Dendritic cell treated with granulocyte-macrophage colony-stimulating factor and Interleukin-4, amounts not matched to agents 40 ng/mL and 50 ng/mL, for 4 days (primary cell): Measurements from ENCODE around the gene MAD1L1.
"Not testable (repeated sequence)": the region's sequence is repeated elsewhere in the genome, so short reads cannot be mapped to it uniquely, and the experiment has no call there.

Experiments used
- H3K27ac Mint-ChIP-seq: one replicate; pipeline ENCODE4 v1.8.0; 2022; ENCODE audit warnings: mild to moderate bottlenecking, mixed read lengths
- H3K27me3 Mint-ChIP-seq: one replicate; pipeline ENCODE4 v1.8.0; 2022; ENCODE audit warnings: mild to moderate bottlenecking, mixed read lengths
- H3K36me3 Mint-ChIP-seq: one replicate; pipeline ENCODE4 v1.8.0; 2022; ENCODE audit warnings: low read depth, mixed read lengths
- H3K4me1 Mint-ChIP-seq: one replicate; pipeline ENCODE4 v1.8.0; 2022; ENCODE audit warnings: low read depth, mixed read lengths
- H3K4me3 Mint-ChIP-seq: one replicate; pipeline ENCODE4 v1.8.0; 2022; ENCODE audit warnings: mild to moderate bottlenecking, moderate library complexity, mixed read lengths
- H3K9me3 Mint-ChIP-seq: one replicate; pipeline ENCODE4 v1.8.0; 2022; ENCODE audit warnings: mixed read lengths
- intact Hi-C: fragments of 100-400 bp; cut with micrococcal nuclease; formaldehyde crosslinking; loops from one replicate; pipeline ENCODE4 v1.15.0; 2022

Gene MAD1L1

DNA sequence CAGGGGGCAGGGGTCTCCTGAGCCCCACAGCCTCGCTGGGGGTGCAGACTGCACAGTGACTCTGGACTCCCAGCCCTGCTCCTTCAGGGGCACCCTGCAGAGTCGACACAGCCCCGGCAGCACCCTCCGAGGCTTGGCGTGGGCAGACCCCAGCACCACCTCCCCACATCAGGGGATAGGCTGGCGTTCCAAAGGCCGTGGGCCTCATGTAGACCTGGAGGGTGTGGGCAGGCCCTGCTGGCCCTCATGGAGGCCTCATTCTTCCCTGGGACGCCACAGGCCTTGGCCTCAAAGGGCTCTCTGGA, 296.8 kb downstream of the MAD1L1 start:
- no peaks in the 10 kb centered on the region for H3K9me3 Mint-ChIP-seq
- peaks cover 55% of the 10 kb centered on the region for H3K4me1 Mint-ChIP-seq
- no peaks in the 10 kb centered on the region for H3K27me3 Mint-ChIP-seq
- H3K27ac Mint-ChIP-seq = no peak overlapping the region
- H3K36me3 Mint-ChIP-seq = peaks cover 76% of the 10 kb centered on the region
- intact Hi-C loops = no loop called here
- no peak overlapping the region for H3K4me3 Mint-ChIP-seq

DNA sequence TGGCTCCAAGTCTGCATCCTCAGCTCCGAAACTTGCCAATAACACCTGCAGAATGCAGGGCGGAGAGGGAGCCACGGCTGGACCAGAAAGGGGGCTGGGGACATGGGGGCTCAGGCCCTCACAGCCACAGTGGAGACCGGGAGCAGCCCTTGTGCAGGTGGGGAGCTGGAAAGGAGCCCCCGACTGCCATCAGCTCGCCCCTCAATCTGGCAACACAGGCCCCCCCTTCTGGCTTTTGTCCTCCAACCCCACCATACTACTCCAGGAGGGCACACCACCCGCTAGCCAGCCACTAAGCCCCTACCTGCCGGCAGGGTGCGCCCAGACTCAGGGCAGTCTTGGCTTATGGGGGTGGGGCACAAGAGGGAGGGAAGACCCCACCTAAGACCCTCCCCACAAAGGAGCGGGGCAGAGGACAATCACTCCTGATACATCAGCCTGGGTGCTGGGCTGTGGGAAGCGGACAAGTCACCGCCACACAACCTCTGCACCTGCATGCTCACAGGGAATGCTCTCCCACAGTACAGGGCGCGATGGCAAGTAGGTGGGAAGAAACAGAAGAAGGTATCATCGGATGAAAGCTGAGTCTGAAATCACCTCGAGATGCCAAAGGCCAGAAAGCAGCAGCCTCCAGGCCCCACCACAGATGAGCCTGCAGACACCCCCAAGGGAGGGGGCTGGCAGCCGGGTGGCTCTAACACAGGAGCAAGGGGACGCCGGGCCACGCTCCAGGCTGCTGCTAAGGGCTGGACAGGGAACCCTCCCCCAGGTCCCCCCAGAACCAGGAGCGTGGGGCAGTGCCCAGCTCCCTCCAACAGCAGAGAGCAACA, 297.4 kb downstream of the MAD1L1 start:
- Mint-ChIP-seq H3K36me3 (peaks cover 81% of the 10 kb centered on the region), H3K27me3 (no peaks in the 10 kb centered on the region), H3K4me1 (peaks cover 49% of the 10 kb centered on the region), H3K27ac (peak overlapping the region; percentile 8), H3K9me3 (no peaks in the 10 kb centered on the region), H3K4me3 (no peak overlapping the region)
- intact Hi-C loops = no loop called here

GRCh38 chr7:1934756-1935155, 298.0 kb downstream of the MAD1L1 start:
- intact Hi-C loops = no loop called here
- Mint-ChIP-seq H3K27ac (peak overlapping the region; percentile 8), H3K9me3 (no peaks in the 10 kb centered on the region), H3K27me3 (no peaks in the 10 kb centered on the region), H3K4me3 (no peak overlapping the region), H3K4me1 (peaks cover 42% of the 10 kb centered on the region), H3K36me3 (peaks cover 81% of the 10 kb centered on the region)

DNA sequence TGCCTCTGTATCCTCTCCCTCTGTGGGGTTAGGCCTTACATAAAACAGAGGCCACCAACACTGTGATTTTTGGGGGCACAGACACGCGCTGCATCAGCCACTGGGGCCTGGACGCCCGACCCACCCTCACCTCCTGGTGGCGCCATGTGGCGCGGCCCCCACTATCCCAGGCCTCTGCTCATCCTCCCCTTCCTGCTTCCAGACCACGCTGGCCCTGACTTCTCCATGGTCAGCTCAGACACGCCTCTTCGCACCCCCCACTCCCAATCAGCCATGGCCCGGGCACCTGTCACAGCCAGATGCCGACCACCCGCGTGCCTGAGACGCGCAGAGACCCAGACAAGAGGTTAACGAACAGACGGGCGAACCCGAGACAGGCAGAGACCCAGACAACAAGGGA, 298.7 kb downstream of the MAD1L1 start:
- H3K4me3 Mint-ChIP-seq = no peak overlapping the region
- no peaks in the 10 kb centered on the region for H3K9me3 Mint-ChIP-seq
- peaks cover 35% of the 10 kb centered on the region for H3K4me1 Mint-ChIP-seq
- intact Hi-C loops = no loop called here
- H3K27me3 Mint-ChIP-seq = no peaks in the 10 kb centered on the region
- peak overlapping the region; percentile 8 for H3K27ac Mint-ChIP-seq
- H3K36me3 Mint-ChIP-seq = peaks cover 85% of the 10 kb centered on the region

DNA sequence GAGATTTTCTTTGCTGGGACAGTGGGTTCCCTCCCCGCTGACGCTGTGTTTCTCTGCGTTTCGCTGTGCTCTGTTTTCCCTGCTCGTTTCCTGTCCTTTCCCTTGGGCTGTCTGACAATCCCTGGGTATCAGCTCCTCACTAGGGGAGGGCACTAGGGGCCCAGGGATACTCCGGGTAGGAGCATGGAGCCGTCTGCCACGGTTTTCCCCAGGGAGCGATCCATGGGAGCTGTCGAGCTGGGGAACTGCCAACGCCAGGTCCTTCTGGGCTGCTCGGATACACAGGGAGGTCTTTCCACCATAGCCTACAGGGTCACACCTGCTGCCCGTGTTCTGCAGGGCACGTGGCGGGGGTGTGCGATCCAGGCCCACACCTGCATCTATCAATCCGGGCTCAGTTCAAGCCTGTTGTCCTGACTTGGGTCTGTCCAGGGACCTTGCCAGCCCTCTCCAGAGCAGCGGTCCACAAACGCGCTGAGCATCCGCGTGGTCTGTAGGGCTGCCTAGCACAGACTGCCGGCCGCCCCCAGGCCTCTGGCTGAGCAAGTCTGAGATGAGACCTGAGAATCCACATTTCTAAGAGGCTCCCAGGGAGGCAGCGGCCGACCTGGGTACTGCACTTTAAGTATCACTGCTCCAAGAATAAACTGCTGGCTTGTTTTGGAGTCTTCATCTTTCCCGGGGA, 299.5 kb downstream of the MAD1L1 start:
- Mint-ChIP-seq H3K27me3 (no peaks in the 10 kb centered on the region), H3K4me1 (peaks cover 34% of the 10 kb centered on the region), H3K9me3 (no peaks in the 10 kb centered on the region), H3K27ac (peak overlapping the region; percentile 29), H3K4me3 (no peak overlapping the region), H3K36me3 (peaks cover 85% of the 10 kb centered on the region)
- intact Hi-C loops = no loop called here

DNA sequence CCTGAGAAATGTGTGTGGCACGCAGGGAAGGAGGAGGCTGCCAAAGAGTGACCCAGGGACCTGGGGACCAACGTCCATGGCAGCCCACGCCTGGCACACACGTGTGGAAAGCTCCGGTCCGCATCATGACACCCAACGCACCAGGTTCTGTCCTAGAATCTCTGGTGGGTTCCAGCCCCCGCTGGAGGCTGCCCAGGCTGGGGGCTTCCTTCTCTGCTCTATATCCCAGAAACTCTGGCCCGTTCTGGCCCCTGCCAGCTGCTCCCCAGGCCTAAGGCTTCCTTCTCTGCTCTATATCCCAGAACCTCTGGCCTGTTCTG, 300.8 kb downstream of the MAD1L1 start:
- H3K4me3 Mint-ChIP-seq = no peak overlapping the region
- H3K9me3 Mint-ChIP-seq = no peaks in the 10 kb centered on the region
- H3K27ac Mint-ChIP-seq = peak overlapping the region; percentile 29
- H3K4me1 Mint-ChIP-seq = peaks cover 40% of the 10 kb centered on the region
- intact Hi-C loops = no loop called here
- H3K27me3 Mint-ChIP-seq = no peaks in the 10 kb centered on the region
- H3K36me3 Mint-ChIP-seq = peaks cover 88% of the 10 kb centered on the region

DNA sequence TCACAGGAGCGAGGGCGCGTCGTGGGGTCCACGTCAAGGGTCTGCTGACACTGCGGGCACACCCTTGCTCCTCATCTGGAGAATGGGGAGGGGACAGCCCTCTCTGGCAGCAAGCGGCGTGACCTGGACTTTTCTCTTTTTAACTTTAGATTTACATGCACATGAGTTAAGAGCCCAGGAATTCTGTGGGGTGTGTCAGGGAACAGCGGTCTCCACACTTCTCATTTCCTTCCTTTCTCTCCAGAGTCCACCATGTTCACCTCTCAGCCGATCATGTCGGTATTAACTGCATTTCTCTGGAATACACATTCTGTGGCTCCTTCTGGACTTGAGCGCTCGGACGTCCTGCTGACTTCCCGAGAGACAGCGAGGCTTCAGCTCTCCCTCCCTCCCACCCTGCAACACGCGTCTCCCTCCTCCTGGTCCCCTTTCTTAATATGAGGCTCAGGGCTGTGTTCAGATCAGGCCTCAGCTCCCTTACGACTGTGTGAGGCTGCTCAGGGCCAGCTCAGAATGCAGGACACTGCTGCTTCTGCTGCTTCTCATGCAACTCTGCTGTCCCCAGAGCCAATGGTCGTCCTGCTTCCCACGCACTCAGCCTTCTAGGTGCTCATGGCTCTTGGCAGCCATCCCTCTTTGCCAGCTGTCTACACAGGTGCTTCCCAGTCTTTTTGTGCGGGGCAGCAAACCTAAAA, 301.3 kb downstream of the MAD1L1 start:
- Mint-ChIP-seq H3K9me3 (no peaks in the 10 kb centered on the region), H3K27ac (peak overlapping the region; percentile 29), H3K4me3 (no peak overlapping the region), H3K36me3 (peaks cover 88% of the 10 kb centered on the region), H3K4me1 (peaks cover 45% of the 10 kb centered on the region), H3K27me3 (no peaks in the 10 kb centered on the region)
- intact Hi-C loops = no loop called here

GRCh38 chr7:1930381-1931065, 302.2 kb downstream of the MAD1L1 start:
- H3K36me3 Mint-ChIP-seq = peaks cover 83% of the 10 kb centered on the region

DNA sequence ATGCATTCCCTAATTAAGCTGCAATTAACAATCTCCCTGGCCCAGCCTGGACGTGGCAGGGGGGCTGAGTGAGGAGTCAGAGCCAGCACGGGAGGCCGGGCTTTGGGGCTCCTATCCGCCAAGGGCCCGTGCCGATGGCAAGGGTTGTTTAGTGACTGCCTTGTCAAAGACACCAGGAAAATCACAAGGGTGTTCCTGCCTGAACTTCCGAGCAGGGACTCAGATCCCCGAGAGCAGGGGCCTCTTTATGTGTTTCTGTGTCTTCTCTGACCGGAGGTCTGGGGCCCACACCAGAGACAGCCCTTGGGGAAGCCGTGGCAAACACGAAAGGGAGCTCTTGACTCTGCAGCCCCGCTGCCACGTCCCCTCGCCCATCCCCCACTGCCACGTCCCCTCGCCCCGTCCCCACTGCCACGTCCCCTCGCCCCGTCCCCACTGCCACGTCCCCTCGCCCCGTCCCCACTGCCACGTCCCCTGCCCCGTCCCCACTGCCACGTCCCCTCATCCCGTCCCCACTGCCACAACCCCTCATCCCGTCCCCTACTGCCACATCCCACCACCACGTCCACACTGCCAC, 303.3 kb downstream of the MAD1L1 start:
- H3K4me3 Mint-ChIP-seq, H3K9me3 Mint-ChIP-seq, H3K27me3 Mint-ChIP-seq, intact Hi-C loops: not testable (repeated sequence)
- peak overlapping the region; percentile 14 for H3K27ac Mint-ChIP-seq
- H3K4me1 Mint-ChIP-seq = peaks cover 56% of the 10 kb centered on the region
- peaks cover 77% of the 10 kb centered on the region for H3K36me3 Mint-ChIP-seq

More at GRCh38 chr7:1930381-1931065, 302.2 kb downstream of the MAD1L1 start:
- Mint-ChIP-seq H3K9me3 (no peaks in the 10 kb centered on the region), H3K4me3 (no peak overlapping the region), H3K27me3 (no peaks in the 10 kb centered on the region), H3K4me1 (peaks cover 54% of the 10 kb centered on the region), H3K27ac (no peak overlapping the region)
- intact Hi-C loops = no loop called here

- Mint-ChIP-seq H3K4me3 (no peak overlapping the region), H3K9me3 (no peaks in the 10 kb centered on the region), H3K27ac (peak overlapping the region; percentile 14), H3K36me3 (peaks cover 77% of the 10 kb centered on the region), H3K4me1 (peaks cover 57% of the 10 kb centered on the region), H3K27me3 (no peaks in the 10 kb centered on the region)
- intact Hi-C loops = no loop called here
These were observed 303.9 kb downstream of the MAD1L1 start for GRCh38 chr7:1928645-1929348.

- Mint-ChIP-seq H3K27me3 (no peaks in the 10 kb centered on the region), H3K27ac (no peak overlapping the region), H3K36me3 (peaks cover 77% of the 10 kb centered on the region), H3K4me1 (peaks cover 64% of the 10 kb centered on the region), H3K4me3 (no peak overlapping the region), H3K9me3 (no peaks in the 10 kb centered on the region)
- intact Hi-C loops = no loop called here
These were observed 304.7 kb downstream of the MAD1L1 start for GRCh38 chr7:1927937-1928644.

- intact Hi-C loops = no loop called here
- no peak overlapping the region for H3K4me3 Mint-ChIP-seq
- peaks cover 74% of the 10 kb centered on the region for H3K36me3 Mint-ChIP-seq
- no peaks in the 10 kb centered on the region for H3K27me3 Mint-ChIP-seq
- peaks cover 64% of the 10 kb centered on the region for H3K4me1 Mint-ChIP-seq
- H3K27ac Mint-ChIP-seq = peak overlapping the region; percentile 61
- no peaks in the 10 kb centered on the region for H3K9me3 Mint-ChIP-seq
These were observed 305.8 kb downstream of the MAD1L1 start for GRCh38 chr7:1926908-1927306.
